ENCODE results near the gene PNO1. TPM values are rescaled to one million over a fixed set of nuclear protein-coding genes. Genes with fewer than 3 reads are reported as not detected.

The PNO1 gene
- total RNA-seq, 1 donor from 2014 or later = 10.3 TPM

DNA sequence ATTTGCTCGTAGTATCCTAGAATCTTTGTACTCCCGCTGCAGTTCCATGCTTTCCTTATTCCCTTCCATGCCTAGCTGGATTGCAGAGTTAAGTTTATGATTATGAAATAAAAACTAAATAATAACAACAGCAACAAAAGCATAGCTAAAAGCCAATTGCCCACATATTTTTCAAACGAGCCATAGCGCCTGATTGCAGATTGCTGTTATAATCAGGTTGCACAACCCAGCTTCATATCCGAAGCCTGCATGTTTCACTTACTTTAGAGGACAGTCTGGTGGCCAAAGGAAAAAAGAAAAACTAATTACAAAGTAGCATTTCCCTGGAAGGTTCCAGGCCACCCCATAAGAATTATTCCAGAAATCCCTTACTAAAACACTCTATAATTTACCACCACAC is 31.9 kb upstream of the PNO1 start:
- Mint-ChIP-seq H3K4me1 (ENCODE audit: unreplicated experiment) (peaks cover 2% of the 10 kb centered on the region), H3K9me3 (ENCODE audit: unreplicated experiment) (no peaks in the 10 kb centered on the region), H3K27me3 (ENCODE audit: unreplicated experiment) (no peaks in the 10 kb centered on the region)

DNA sequence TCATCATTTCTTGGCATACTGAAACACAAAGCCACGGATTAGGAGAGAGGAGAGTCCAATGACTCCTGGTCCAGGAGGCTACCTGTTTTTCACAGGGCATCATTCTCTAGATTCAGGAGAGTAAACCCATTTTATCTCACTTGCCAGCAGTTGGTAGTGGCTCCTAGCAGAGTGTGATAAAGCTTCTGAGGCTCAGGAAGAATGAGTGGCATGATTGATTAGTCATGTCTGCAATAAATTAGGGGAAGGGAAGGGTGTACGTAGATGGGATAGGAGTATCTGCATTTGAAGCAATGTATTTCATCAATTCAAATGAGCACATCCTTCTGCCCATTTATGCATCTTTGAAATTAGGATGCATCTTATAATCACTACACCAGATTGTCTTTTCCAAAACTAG is 31.1 kb upstream of the PNO1 start:
- Mint-ChIP-seq H3K4me3 (ENCODE audit: unreplicated experiment) (no peak overlapping the region), H3K27ac (ENCODE audit: unreplicated experiment) (no peak overlapping the region), H3K27me3 (ENCODE audit: unreplicated experiment) (no peaks in the 10 kb centered on the region), H3K4me1 (ENCODE audit: unreplicated experiment) (peaks cover 2% of the 10 kb centered on the region), H3K9me3 (ENCODE audit: unreplicated experiment) (no peaks in the 10 kb centered on the region), H3K36me3 (ENCODE audit: unreplicated experiment) (peaks cover 13% of the 10 kb centered on the region)
- TF ChIP-seq, protein P1, sequence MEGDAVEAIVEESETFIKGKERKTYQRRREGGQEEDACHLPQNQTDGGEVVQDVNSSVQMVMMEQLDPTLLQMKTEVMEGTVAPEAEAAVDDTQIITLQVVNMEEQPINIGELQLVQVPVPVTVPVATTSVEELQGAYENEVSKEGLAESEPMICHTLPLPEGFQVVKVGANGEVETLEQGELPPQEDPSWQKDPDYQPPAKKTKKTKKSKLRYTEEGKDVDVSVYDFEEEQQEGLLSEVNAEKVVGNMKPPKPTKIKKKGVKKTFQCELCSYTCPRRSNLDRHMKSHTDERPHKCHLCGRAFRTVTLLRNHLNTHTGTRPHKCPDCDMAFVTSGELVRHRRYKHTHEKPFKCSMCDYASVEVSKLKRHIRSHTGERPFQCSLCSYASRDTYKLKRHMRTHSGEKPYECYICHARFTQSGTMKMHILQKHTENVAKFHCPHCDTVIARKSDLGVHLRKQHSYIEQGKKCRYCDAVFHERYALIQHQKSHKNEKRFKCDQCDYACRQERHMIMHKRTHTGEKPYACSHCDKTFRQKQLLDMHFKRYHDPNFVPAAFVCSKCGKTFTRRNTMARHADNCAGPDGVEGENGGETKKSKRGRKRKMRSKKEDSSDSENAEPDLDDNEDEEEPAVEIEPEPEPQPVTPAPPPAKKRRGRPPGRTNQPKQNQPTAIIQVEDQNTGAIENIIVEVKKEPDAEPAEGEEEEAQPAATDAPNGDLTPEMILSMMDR (IDR thresholded peaks at IDR 0.05) = no peak
- DNase-seq (ENCODE audit: extremely low spot score, unreplicated experiment) = no peak

More for the DNA sequence above, 31.9 kb upstream of the PNO1 start:
- no peak overlapping the region for H3K27ac Mint-ChIP-seq (ENCODE audit: unreplicated experiment)
- TF ChIP-seq, protein P1 (IDR thresholded peaks at IDR 0.05) = no peak
- no peak for DNase-seq (ENCODE audit: extremely low spot score, unreplicated experiment)
- H3K4me3 Mint-ChIP-seq (ENCODE audit: unreplicated experiment) = no peak overlapping the region
- peaks cover 8% of the 10 kb centered on the region for H3K36me3 Mint-ChIP-seq (ENCODE audit: unreplicated experiment)

DNA sequence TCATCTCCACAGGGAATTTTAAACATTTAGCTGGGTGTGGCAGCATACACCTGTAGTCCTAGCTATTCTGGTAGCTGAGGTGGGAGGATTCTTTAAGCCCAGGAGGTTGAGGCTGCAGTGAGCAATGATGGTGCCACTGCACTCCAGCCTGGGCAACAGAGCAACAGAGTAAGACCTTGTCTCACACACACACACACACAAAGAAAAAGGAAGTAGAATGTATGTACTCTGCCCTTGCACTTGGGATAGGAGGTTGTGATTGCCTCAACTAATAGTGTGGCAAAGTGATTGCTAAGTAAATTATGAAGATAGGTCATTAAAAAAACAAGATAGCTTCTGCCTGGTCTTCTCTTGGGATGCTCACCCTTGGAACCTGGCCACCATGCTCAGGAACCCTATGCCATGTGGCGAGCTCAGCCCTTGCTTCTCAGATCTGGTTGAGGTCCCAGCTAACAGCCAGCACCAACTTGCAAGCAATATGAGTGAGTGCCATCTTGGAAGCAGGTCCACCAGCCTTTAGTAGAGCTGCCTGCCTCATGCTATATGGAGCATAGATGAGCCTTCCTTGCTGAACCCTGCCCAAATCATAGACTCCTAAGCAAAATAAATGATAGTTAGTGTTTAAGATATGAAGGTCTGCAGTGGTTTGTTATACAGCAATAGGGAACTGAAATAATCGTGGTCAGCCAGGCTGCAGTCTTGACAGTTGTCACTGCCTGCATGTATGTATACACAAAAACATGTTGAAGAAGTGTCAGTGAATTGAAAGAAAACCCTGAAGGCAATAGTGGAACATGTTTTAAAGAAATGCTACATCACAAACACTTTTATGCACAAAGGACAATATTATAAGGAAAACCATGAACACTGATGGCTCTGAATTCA is 30.1 kb upstream of the PNO1 start:
- Mint-ChIP-seq H3K9me3 (ENCODE audit: unreplicated experiment) (no peaks in the 10 kb centered on the region), H3K4me3 (ENCODE audit: unreplicated experiment) (no peak overlapping the region), H3K4me1 (ENCODE audit: unreplicated experiment) (no peaks in the 10 kb centered on the region), H3K27me3 (ENCODE audit: unreplicated experiment) (no peaks in the 10 kb centered on the region), H3K36me3 (ENCODE audit: unreplicated experiment) (peaks cover 16% of the 10 kb centered on the region), H3K27ac (ENCODE audit: unreplicated experiment) (no peak overlapping the region)
- TF ChIP-seq, protein P1 (IDR thresholded peaks at IDR 0.05) = no peak
- DNase-seq (ENCODE audit: extremely low spot score, unreplicated experiment) = no peak

DNA sequence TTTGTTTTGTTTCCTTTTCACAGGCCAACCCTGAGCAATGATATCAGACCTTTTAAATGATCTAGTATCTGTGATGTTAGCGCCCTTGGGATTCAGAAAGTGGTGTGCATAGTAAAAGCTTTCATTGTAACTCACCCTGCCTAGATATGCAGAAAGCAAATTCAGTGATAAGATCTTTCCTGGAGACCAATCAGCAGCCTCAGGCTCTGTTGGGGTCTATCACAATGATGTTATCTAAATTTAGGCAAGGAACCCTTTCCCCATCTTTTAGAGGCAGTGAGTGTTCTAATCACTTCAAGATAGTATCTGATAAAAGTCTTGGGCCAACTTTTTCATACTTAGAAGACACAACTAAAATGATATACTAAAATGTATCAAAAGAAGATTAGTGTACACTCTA is 23.6 kb upstream of the PNO1 start:
- H3K9me3 Mint-ChIP-seq (ENCODE audit: unreplicated experiment) = no peaks in the 10 kb centered on the region
- no peak overlapping the region for H3K27ac Mint-ChIP-seq (ENCODE audit: unreplicated experiment)
- no peak overlapping the region for H3K4me3 Mint-ChIP-seq (ENCODE audit: unreplicated experiment)
- no peaks in the 10 kb centered on the region for H3K4me1 Mint-ChIP-seq (ENCODE audit: unreplicated experiment)
- TF ChIP-seq, protein P1 (IDR thresholded peaks at IDR 0.05) = no peak
- H3K27me3 Mint-ChIP-seq (ENCODE audit: unreplicated experiment) = no peaks in the 10 kb centered on the region
- H3K36me3 Mint-ChIP-seq (ENCODE audit: unreplicated experiment) = peaks cover 28% of the 10 kb centered on the region
- DNase-seq (ENCODE audit: extremely low spot score, unreplicated experiment) = no peak

DNA sequence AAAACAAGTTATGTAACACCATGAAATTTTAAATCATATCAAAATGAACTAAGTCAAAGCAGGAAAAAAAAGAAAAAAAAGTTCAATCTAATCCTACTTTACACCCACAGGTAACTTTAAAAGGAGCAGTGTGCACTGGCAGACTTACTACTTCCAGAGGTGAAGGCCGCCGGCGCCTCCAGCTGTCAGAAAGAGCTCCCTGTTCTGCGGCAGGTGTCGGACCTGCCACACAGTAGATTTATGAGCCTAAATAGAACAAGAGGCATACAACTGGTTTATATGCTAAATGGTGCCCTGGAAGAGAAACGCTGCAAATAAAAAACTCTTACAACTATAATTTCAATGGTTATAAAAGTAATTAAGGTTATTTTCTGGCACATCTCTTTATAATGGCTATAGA is 23.1 kb upstream of the PNO1 start:
- Mint-ChIP-seq H3K9me3 (ENCODE audit: unreplicated experiment) (no peaks in the 10 kb centered on the region), H3K4me1 (ENCODE audit: unreplicated experiment) (no peaks in the 10 kb centered on the region), H3K4me3 (ENCODE audit: unreplicated experiment) (no peak overlapping the region), H3K27me3 (ENCODE audit: unreplicated experiment) (no peaks in the 10 kb centered on the region), H3K36me3 (ENCODE audit: unreplicated experiment) (peaks cover 28% of the 10 kb centered on the region), H3K27ac (ENCODE audit: unreplicated experiment) (no peak overlapping the region)
- DNase-seq (ENCODE audit: extremely low spot score, unreplicated experiment) = no peak
- TF ChIP-seq, protein P1 (IDR thresholded peaks at IDR 0.05) = no peak

Measured in osteocyte (in vitro differentiated cells).